Effector memory CD4-positive, alpha-beta T cell (primary cell): ENCODE measurements around the gene ADAMTSL1.

Experiments
- DNase-seq, 3 donors: peaks; one replicate each; pipeline ENCODE4 v3.0.0-alpha.2; 2020
- H3K27ac ChIP-seq: 2 replicates; pipeline ENCODE4 v1.7.0; 2013; ENCODE audit warnings: mild to moderate bottlenecking, low read length, moderate library complexity; ENCODE audit not compliant: insufficient read depth, poor library complexity, severe bottlenecking
- H3K27me3 ChIP-seq: replicated peaks from 2 replicates; pipeline ENCODE4 v1.7.0; 2013; ENCODE audit warnings: mild to moderate bottlenecking, low read length; ENCODE audit not compliant: insufficient read depth, control insufficient read depth, poor library complexity, severe bottlenecking
- H3K36me3 ChIP-seq: 2 replicates; pipeline ENCODE4 v1.7.0; 2013; ENCODE audit warnings: mild to moderate bottlenecking, low read length, moderate library complexity; ENCODE audit not compliant: control insufficient read depth, insufficient read depth
- H3K4me1 ChIP-seq: 2 replicates; pipeline ENCODE4 v1.7.0; 2013; ENCODE audit warnings: low read length, mild to moderate bottlenecking; ENCODE audit not compliant: control insufficient read depth, insufficient read depth, poor library complexity, severe bottlenecking
- H3K4me3 ChIP-seq: 2 replicates; pipeline ENCODE4 v1.7.0; 2013; ENCODE audit warnings: low read length, low read depth, mild to moderate bottlenecking; ENCODE audit not compliant: insufficient read depth, poor library complexity, severe bottlenecking
- H3K9me3 ChIP-seq: 2 replicates; pipeline ENCODE4 v1.7.0; 2013; ENCODE audit warnings: mild to moderate bottlenecking, low read length, moderate library complexity; ENCODE audit not compliant: control insufficient read depth

Gene ADAMTSL1

GRCh38 chr9:18596920-18597319, 123.0 kb downstream of the ADAMTSL1 start:
- Histone ChIP-seq H3K36me3 (no peaks in the 10 kb centered on the region), H3K4me1 (no peaks in the 10 kb centered on the region), H3K27me3 (no peaks in the 10 kb centered on the region), H3K27ac (no peak overlapping the region), H3K4me3 (no peak overlapping the region), H3K9me3 (no peaks in the 10 kb centered on the region)
- no peak for DNase-seq

DNA sequence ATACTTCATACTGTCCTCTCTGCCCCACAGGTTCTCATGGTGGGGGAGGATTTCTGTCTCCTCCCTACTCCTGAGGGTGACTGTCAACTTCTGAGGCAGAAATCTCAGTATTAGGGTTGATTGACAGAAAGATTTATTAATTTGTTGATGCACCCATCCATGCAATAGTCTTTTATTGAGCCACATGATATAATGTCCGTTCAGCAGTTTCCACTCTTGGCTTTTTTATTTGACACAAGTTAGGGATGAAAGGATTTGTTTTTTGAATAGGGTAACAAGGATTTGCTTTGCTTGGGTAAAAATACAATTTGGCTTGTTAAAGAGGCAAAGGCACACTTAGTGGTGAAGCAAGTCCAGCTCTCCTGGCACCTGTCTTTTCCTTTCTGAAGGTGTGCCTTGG, 125.0 kb downstream of the ADAMTSL1 start:
- Histone ChIP-seq H3K4me3 (no peak overlapping the region), H3K27me3 (no peaks in the 10 kb centered on the region), H3K27ac (no peak overlapping the region), H3K4me1 (no peaks in the 10 kb centered on the region), H3K9me3 (no peaks in the 10 kb centered on the region), H3K36me3 (no peaks in the 10 kb centered on the region)
- DNase-seq: no peak

DNA sequence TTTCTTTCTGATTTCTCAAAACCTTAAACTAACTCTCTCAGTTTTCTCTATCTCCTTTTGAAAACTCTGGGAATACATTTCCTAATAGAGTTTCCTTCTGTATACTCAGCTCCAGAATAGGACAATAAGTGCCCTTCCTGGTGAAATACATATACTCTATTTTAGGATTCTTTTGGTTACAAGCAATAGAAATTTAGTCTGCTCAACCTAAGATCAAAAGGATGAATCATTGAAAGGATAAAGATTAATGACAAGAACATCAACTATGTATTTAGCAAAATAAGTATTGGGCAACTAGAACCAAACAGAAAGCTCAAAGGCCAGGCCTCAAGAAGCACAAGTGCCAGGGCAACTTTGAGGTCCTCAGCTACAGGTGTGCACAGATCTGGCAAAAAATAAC, 127.1 kb downstream of the ADAMTSL1 start:
- Histone ChIP-seq H3K27me3 (no peaks in the 10 kb centered on the region), H3K4me3 (no peak overlapping the region), H3K36me3 (no peaks in the 10 kb centered on the region), H3K27ac (no peak overlapping the region), H3K9me3 (no peaks in the 10 kb centered on the region), H3K4me1 (no peaks in the 10 kb centered on the region)
- no peak for DNase-seq

GRCh38 chr9:18601956-18602355, 128.0 kb downstream of the ADAMTSL1 start:
- H3K36me3 ChIP-seq: no peaks in the 10 kb centered on the region

DNA sequence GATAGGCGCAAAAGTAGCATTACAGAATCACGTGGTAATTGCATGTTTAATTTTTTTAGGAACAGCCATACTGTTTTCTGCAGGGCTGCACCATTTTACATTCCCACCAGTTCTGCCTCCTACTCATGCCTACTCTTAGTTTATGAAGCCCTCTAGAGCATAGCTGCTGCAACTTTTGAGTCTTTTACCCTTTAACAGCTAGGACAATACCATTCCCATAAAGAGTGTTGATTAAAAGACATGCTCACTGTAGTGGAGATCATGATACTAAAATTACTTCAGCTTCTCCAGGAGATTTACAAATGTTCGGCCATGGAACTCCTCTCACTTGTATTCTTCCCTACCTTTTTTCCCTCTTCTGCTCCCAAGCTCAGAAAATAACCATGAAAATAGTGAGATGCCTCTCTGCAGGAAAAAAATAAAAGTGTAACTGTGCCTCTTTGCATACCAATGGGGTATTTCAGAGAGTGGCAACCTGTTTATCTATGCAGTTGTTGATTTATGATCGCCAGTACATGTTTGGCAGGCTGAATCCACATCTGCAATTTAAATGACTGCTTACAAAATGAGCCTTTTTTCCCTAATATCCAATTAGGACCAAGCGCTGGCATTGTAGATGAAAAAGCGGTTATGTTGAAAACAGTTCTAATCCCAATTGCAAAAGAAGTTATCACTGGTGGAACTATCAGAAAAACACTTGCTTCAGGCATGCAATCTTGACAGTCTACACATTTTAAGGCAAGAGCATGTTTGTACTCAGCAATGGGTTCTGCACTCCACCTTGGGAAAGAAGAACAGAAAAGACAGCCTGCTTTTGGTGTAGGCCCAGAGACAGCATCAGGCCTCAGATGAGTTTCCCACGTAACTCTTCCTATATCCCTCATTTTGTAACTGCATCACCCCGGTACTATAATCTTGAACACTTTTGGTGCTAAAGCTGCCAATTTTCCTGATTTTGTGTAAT, 131.1 kb downstream of the ADAMTSL1 start:
- Histone ChIP-seq H3K36me3 (no peaks in the 10 kb centered on the region), H3K9me3 (no peaks in the 10 kb centered on the region), H3K27me3 (no peaks in the 10 kb centered on the region), H3K4me1 (no peaks in the 10 kb centered on the region), H3K27ac (no peak overlapping the region), H3K4me3 (no peak overlapping the region)
- no peak for DNase-seq

More at GRCh38 chr9:18601956-18602355, 128.0 kb downstream of the ADAMTSL1 start:
- no peaks in the 10 kb centered on the region for H3K9me3 ChIP-seq
- H3K4me3 ChIP-seq: no peak overlapping the region
- DNase-seq: no peak
- no peaks in the 10 kb centered on the region for H3K27me3 ChIP-seq
- no peak overlapping the region for H3K27ac ChIP-seq
- no peaks in the 10 kb centered on the region for H3K4me1 ChIP-seq

DNA sequence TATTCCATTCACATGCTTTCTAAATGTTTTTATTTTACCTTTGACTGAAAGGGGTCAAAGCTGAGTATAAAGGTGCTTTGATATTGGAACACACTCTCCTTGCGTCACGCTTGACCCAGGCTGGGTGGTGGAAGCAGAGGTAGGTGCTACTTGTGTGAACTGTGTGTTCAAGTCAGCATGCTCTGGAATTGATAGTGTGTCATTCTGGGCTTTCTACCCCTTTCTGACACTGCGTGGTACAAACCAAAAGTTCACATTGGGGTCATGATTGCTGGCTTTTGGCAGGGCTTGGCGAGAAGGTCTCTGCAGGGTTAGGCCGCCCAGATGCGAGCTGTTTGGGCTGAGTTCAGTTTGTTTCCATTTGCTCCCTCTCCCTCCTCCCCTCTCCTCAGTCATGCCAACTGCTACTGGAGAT, 131.8 kb downstream of the ADAMTSL1 start:
- Histone ChIP-seq H3K36me3 (no peaks in the 10 kb centered on the region), H3K9me3 (no peaks in the 10 kb centered on the region), H3K27ac (no peak overlapping the region), H3K4me1 (no peaks in the 10 kb centered on the region), H3K4me3 (no peak overlapping the region), H3K27me3 (no peaks in the 10 kb centered on the region)
- DNase-seq: no peak

GRCh38 chr9:18606281-18606680, 132.3 kb downstream of the ADAMTSL1 start:
- H3K4me3 ChIP-seq: no peak overlapping the region
- H3K27ac ChIP-seq: no peak overlapping the region
- no peaks in the 10 kb centered on the region for H3K27me3 ChIP-seq
- H3K9me3 ChIP-seq: no peaks in the 10 kb centered on the region
- DNase-seq: no peak
- H3K36me3 ChIP-seq: no peaks in the 10 kb centered on the region
- H3K4me1 ChIP-seq: no peaks in the 10 kb centered on the region

DNA sequence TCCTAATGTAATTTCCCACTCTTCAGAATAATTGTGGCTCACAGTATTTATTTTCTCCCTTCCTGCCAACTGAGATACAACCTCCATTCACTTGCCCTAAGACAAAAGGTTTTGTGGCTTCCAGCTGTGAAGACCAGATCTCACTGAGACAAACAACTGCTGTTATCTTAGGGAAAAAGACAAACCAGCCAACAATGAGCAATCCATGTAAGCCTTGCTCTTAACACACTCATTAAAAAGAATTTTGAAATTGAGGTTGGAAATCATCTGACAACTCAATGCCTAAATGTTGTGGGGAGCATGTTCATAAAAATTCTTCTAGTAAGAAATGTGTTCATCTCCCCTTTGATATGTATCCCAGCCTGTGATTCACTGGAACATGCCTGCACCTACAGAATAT, 132.9 kb downstream of the ADAMTSL1 start:
- no peaks in the 10 kb centered on the region for H3K27me3 ChIP-seq
- H3K4me1 ChIP-seq: no peaks in the 10 kb centered on the region
- H3K9me3 ChIP-seq: no peaks in the 10 kb centered on the region
- H3K36me3 ChIP-seq: no peaks in the 10 kb centered on the region
- no peak for DNase-seq
- H3K4me3 ChIP-seq: no peak overlapping the region
- H3K27ac ChIP-seq: no peak overlapping the region

DNA sequence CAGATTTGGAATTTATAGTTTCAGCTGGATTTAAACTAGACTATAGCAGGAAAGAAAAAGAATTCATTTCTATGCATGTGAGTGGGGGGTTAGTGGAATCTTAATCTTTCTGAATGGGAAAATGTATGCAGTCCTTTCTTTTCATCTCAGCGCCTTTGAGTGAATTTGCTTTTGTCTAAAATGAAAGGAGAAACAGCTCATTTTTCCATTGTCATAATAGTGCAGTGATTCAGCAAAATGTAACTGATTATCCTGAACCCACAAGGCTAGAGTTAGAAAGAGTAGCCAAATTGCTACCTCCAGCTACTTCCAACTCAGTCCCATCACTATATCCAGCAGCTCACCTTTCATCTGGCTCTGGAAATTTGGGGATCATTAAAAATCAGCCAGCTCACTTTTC, 134.4 kb downstream of the ADAMTSL1 start:
- H3K27ac ChIP-seq: no peak overlapping the region
- H3K27me3 ChIP-seq: no peaks in the 10 kb centered on the region
- H3K4me3 ChIP-seq: no peak overlapping the region
- H3K36me3 ChIP-seq: no peaks in the 10 kb centered on the region
- DNase-seq: no peak
- H3K4me1 ChIP-seq: no peaks in the 10 kb centered on the region
- no peaks in the 10 kb centered on the region for H3K9me3 ChIP-seq

DNA sequence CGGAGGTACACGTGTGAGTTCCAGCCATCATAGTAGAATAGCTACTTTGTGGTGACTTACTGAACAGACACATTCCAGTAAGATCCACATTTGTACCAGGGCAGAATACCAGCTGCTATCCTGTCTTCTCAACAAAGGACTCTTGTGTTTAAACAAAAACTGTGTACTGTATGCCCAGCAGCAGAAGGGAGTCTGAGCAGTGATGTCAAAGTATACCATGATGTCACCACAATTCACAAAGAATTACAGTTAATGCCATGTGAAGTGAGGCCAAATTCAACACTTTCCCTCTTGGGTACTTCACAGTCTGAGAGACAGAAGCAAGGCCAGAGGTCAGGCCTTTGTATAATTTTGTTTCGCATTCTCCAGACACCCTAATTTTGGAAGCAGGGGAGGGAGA, 137.0 kb downstream of the ADAMTSL1 start:
- Histone ChIP-seq H3K27ac (no peak overlapping the region), H3K4me1 (no peaks in the 10 kb centered on the region), H3K27me3 (no peaks in the 10 kb centered on the region), H3K9me3 (no peaks in the 10 kb centered on the region), H3K36me3 (no peaks in the 10 kb centered on the region), H3K4me3 (no peak overlapping the region)
- DNase-seq: no peak
